Activated CD4-positive, alpha-beta T cell treated with anti-CD3 and anti-CD28 coated beads, Interleukin-2, amount 50 U/mL, for 4 hours (primary cell): Measurements from ENCODE around the gene TRAF3.

Source experiments
- DNase-seq, 2 experiments: peaks; one replicate each; pipeline ENCODE4 v3.0.0-alpha.2; 2020

TRAF3 gene

DNA sequence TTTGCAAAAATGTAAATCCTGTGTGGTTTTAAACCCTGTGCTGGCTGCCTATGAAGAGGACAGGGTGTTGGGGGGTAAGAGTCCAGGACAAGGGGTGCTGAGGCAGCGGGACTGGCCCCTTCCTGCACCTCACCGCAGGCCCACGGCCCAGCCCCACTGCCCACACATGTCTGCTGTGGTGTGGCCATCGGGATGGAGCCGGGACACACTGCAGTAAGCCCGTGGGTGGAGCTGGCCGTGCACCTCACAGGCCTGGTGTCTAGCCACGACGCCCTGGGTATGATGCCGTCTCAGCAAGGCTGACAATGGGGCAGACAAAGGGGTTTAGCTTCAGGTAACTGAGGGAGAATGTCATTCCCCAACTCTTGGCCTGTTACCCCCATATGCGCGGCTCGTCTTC is 164.8 kb downstream of the TRAF3 start:
- DNase-seq = no peak

DNA sequence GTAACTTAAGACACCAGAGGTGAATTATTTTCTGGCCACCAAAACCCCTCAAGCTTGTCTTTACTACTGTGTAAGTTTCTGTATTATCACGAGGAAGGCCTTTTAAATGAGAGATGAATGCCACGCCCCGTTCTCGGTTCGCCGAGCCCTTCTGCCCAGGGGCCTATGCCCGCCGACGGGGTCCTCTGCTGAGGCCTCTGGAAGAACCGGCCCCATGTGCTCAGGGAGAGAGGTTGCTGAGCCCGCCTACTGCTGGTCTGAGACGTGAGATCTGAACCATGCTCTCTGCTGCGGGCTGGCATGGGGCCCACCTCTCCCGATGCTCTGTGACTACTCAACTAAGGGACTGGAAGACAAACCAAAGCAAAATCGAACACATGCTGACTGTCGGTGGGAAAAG is 166.2 kb downstream of the TRAF3 start:
- DNase-seq = no peak

DNA sequence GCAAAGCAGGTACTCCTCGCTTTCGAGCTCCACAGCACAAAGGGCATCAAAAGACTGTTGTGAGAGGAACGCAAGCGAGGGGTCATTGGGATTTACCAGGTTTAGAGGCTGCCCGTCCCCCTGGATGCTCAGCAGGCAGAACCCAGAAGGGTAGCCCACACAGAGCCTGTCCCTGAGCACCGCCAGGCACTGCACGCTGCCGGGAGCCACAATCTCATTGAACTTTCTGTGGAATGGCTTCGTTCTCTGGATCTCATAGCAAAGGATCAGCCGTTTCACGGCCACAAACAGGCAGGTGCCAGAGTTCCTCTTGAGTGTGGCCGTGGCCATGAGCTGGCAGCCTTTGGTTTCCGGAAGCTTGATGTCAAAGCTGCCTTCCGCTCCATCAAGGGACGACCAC is 166.7 kb downstream of the TRAF3 start:
- DNase-seq = no peak

DNA sequence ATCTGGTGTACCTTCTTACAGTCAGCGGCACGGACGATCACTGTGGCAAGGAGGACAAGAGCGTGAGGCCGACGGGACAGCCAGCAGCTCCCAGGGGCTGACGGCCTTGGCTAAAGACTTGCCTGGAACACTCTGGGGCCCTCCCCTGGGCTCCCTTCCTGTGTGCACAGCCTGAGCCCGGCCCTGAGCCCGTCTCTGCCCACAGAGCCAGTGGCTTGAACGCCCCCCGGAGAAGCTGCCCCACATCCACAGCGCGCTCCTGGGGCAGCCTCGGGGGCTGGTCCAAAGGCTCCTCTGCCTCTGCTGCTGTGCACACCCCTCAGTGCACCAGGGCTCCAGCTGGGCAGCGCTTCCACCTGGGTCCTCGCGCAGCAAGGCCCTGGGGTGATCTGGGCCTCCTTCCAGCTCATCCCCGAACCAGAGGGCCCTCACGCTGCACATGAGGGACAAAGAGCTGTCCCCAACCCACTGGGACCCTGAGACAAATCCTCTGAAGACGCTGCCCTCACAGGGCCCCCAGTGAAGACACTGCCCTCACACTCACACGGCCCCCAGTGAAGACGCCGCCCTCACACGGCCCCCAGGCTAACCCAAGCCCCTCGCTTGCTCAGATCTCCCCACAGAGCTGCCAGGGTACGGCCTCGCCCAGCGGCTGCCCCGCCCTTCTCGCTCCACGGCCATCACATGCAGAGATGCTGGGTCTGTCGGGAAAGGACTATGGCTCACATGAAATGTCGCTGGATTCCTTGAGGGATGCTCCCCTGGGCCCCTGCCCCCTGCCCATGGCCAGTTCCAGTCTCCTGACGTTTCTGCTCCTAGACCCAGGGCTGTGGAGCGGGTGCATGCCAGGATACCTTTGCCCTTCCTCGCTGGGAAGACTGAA is 167.4 kb downstream of the TRAF3 start:
- no peak for DNase-seq

DNA sequence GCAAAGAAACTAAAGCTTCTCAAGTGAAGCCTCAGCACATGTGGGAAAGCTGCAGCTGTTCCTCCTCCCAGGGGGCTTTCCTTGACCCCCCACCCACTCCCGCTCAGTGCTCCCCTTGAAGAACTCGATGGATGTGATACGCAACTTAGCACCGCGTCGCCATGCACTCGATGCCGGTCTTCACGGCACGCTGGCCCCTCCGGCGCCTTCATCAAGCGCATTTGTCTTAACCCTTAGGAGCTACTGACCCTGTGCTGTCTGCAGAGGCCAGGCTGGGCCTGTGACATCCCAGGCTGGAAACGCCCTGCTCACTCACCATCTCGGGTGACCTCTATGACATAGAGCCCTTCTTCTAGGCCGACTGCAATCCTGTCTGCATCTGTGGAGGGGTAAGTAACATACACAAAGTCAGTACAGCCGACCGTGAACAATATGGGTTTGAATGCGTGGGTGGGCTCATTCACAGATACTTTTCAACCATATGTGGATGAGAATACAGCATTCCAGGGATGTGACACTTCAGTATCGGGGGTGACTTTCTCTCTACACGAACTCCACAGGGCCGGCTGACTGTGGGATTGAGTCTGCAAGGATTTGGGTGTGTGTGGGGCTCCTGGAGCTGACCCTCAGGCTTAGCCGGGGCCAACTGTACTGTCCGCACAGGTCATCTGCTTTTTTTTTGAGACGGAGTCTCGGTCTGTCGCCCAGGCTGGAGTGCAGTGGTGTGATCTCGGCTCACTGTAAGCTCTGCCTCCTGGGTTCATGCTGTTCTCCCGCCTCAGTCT is 168.3 kb downstream of the TRAF3 start:
- no peak for DNase-seq

DNA sequence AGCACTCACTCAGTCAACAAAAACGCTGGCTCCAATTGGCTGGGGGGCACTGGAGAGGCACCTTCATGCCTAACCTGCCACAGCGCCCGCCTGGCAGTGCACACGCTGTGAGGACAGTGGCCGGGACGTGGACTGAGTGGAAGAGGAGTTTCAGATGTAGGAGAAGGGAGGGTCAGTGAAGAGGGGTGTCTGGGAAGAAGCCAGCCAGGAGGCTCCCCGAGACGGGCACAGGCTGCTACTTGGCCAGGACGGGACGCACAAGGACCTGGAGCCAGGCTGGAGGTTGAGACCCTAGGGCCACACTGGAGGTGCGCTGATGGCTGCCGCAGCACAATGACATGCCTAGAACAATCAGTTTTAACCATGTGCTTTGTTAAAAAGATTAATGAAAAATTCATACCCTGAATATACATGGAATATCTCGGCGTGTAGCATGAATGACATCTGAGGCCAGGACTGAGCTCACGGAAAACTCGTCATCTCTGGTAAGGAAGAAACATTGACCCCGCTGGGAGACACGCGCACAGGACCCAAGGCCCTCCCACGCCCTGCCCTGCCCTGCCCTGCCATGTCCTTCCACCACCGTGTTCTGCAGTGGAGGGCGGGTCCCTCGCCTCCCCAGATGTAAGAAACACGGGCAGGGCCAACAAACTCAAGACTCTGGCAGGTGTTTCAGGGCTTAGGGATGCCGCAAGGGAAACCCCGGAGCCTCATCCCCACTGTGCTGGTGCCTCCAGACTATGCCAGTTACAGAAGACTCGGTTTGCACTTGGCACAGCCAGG is 170.3 kb downstream of the TRAF3 start:
- DNase-seq = no peak

DNA sequence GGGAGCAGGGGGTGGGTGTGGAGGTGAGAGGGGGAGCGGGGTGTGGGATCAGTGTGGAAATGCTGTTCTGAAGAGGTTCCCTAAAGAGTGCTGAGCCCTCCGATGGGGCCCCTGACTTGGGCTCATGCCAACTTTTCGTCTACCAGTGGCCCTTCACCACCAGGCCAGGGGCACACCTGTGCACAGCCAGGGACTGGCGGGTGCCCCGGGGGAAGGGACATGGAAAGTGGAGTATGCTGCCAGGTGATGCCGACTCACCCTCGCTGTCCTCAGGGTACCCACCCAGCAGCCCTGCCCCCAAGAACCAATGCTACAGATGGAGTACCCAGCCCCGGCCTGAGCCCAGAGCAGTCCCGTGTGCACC is 171.4 kb downstream of the TRAF3 start:
- DNase-seq = no peak

DNA sequence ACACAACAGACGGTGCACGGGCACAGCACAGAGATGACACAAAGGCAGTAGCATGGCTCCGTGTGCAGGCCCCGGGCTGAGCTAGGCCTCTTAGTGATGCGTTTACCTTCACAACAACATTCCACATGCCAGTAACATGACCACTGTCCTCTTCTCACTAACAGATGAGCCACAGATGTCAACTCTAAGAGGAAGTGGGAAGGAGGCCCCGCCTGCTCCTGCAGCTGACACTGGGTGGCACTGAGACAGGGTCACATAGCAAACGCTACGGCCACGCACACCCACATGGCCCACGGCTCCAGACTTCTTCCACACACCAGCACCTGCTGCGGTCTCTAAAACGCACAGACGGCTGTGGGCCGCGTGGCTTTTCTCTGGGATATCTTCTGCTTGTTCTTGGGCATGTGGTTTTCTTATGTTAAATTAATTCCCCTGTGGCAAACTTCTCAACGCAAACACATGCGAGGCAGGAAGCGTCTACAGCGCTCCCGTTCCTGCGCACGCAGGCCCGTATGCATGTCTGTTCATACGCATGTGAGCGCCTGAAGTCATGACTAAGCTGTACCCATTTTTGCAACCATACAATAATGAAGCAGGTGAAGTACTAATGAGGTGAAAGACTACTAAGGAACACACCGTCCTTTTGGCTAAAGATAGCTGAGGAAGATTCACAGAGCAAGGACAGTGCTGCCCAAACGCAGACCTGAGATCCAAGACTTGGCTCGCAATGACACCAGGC is 172.0 kb downstream of the TRAF3 start:
- DNase-seq = no peak

DNA sequence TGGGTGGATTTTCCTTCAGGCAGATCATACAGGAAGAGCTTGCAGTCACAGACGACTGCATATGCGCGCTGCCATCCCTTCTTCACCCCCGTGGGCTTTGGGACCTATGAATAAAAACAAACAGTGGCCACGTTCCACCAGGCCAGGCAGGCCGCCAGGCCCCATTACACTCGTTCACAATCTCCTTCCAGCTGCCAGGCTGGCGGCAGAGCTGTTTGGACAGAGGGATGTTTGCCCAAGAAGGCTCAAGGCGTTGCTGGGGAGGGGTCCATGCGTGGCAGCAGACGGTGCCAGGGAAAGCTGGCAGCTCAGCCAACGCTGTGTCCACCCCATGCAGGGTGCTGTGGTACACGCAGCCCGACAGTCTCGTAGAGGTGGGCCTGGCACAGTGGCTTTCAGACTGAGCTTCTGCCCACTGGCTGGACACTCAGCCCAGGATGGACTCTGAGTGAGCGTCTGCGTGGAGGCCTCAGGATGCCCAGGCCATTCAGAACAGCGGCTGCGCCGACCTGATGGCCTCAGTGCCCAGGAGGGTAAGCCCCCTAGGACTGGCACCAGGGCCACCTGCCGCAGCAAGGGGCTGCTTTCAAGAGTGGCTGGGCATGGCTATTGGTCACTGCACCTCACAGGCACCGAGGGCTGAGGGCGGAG is 172.7 kb downstream of the TRAF3 start:
- no peak for DNase-seq

DNA sequence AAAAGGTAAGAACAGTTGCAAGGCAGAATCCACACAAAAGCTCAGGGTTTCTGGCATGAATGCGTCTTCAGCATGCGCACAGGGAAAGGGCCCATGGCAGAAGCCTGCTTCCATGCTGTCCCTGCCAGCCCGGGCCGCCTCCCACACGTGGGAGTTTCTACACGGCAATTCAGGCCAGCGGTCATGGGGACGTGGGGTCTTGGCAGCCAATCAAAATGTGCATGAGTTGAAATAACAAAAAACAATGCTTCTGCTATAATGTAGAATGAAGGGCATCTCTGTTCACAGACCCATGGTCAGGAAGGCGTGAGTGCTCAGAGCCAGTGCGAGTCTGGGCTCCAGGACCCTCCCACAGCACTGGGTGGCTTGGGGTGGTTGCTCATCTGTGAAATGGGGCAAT is 173.8 kb downstream of the TRAF3 start:
- no peak for DNase-seq

DNA sequence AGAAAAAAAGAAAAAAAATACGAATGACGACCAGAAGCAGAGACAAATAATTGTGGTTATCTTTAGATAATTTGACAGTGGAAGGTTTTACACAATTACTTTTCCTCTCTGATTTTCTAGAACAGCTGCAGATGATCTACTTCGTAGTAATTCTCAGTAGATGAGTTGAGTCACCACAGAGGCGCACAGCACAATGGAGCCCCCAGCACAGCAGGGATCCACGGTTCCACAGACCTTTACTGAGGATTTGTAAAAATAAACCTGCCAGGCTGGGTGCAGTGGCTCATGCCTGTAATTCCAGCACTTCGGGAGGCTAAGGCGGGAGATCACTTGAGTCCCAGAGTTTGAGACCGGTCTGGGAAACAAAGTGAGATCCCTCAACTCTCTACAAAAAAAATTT is 174.6 kb downstream of the TRAF3 start:
- no peak for DNase-seq

DNA sequence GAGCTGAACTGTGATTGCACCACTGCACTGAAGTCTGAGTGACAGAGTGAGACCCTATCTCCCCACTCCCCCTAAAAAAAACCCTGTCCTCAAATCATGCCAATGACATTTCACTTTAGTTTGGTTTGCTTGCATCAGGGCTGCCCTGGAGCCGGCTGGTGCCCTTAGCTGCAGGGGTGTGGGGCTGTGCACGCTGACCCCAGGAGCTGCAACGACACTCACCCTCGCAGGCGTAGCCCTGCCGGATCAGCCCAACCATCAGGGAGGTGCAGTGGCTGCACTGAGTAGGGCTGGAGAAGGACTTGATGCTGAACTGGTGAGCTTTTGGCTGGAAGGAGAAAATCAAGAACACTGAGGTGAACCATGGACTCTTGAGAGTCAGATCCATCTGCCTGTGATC is 175.0 kb downstream of the TRAF3 start:
- DNase-seq = no peak

DNA sequence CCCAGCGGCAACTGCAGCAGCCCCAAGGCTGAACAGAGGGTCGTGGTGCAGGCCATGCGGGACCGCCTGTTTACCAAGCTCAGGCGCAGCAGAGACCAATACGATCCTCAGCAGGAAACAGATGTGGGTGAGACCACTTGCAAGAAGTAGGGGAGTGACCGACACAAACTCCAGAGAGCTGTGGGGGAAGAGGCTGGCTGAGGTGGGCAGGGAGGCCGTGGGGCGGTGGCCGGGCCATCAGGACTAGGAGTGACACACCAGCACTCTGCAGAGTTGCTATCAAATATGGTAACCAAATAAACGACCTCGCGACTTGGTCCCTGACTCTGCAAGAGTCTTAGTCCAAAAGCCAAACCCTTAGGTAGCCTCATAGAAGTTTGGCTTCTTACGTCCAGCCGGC is 175.9 kb downstream of the TRAF3 start:
- no peak for DNase-seq

DNA sequence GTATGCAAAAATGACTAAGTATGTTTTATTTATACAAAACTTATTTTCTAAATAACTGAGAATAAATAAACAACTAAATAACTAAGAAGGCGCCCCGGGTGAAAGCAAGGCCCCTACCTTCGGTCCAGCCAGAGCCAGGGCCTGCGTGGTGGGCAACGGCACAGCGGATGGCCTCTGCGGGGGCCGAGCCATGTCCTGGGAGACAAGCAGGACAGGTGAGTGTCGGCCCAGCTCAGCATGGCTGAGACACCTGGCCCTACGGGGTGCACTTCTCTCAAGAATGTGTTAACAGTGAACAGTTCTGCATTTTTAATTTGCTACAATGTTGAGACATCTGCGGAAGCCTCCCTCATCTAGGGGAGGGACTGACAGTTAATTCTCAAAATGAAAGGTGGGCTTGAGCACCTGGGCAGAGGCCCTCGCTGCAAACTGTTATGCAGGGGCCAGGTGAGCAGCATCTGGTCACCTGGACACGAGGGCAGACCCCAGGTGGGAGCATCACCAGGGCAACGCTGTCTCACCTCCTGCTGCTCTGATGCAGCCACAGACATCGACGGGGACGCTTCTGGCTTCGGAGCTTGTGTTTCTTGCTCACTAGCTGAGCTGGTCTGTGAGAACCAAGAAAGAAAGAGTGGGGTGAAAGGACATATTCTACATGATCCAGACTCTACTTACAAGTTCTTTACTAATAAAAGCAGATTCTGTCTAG is 177.0 kb downstream of the TRAF3 start:
- no peak for DNase-seq

DNA sequence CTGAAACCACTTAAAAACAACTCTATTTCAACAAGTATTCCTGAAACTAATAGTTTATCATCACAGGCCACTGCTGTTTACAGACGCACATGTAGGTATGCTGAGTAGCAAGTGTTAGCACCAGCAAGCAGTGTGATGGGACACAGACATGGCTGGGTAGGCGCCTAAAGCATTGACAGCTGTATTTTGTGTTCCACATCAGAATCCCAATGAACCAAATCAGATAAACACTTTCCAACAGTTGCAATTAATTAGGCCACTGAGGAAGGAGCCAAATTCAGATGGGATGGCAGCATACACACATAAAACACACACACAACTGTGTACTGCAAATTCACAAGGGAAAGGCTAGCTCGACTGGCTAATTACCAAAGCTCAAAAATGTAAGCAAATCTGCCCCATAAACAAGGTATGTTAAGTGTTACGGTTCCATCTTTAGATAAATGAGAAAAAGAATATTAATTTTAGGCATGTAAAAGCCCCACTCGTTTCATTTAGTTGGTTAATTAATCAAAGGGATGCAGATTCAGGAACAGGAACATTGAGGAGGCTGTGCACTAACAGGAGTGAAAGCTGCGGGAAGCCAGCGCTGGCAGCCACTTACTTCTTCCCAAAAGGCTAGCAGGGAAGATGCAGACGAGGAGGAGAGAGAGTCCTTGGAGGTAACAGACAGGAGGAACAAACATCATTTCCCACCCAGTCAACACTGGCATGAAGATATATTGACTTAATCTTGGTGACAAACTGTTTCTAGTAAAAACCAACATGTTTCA is 178.6 kb downstream of the TRAF3 start:
- no peak for DNase-seq

DNA sequence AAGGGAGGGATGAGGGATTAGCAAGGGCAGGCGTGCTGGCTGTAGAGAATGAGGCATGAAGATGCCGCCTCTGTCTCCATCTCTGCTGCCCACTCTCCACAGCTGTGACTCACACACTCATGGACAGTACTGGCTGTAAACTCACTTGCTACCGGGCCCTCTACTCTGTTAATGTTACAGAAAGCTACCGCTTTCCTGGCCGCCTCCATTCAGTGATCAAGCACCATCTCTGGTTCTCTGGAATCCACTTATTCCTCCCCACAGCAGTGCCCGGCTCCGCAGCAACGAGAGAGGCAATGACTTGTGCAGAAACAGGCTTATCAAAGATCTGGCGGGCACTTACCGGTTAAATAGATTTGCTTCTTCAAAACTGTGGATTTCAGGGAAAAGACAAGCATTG is 180.0 kb downstream of the TRAF3 start:
- no peak for DNase-seq

DNA sequence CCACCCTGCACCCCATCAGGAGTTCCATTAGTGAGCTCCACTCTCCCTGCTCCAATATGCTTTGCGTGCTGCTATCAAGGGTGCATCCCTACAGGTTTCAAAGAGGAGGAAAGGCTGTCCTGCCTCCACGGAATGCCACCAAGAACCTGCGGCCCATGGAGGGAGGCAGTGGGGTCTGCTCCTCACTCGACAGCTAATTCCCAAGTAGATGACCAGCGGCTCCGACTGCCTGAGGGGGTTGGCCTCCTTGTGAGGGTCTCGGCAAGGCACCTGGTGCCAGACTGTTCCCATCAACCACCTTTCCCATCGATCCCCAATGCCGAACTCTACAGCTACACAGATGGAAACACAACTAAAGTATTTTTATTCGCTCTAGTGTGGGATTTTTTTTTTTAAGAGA is 181.2 kb downstream of the TRAF3 start:
- DNase-seq = no peak
